Activated CD8-positive, alpha-beta memory T cell treated with anti-CD3 and anti-CD28 coated beads, Interleukin-2, amount 50 U/mL, for 1 hour (primary cell): ENCODE measurements around the gene WDR46.
"Not testable (repeated sequence)": the region's sequence is repeated elsewhere in the genome, so short reads cannot be mapped to it uniquely, and the experiment has no call there.

Experiments used
- DNase-seq: peaks from one replicate; pipeline ENCODE4 v3.0.0-alpha.2; 2020; ENCODE audit errors: extremely low read depth

The WDR46 gene

DNA sequence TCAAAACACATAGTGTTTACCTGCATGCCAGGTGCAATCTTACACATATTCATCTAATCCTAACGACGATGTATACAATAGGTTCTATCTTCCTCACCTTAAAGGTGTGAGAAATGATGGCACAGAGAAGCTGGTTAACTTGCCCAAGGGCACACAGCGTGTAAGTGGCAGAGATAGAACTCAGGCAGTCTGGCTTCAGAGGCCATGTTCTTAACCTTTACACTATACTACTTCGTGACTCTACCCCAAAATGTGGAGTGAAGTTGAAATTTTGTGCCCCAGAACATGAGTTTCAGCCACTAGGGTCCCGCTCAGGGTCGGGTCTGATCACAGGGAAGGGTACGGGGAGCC, 17.9 kb downstream of the WDR46 start:
- DNase-seq: no peak

DNA sequence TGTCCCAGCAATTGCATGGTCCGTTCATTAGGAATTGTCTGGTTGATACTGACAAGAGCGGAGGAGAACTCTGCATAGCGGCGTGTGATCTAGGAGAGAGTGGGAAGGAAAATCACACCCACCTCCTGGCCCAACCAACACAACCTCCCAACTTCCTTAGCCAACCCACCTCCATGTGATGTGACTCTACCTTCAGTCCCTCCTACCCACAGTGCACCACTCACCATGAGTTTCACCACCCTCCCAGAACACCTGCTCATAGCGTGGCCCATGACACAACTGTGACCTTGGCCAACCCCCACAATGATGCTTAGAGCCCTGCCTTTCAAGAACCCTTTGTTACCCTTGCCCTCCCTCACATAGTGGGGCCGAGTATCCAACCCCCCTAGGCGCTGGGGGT, 25.0 kb downstream of the WDR46 start:
- DNase-seq: no peak

DNA sequence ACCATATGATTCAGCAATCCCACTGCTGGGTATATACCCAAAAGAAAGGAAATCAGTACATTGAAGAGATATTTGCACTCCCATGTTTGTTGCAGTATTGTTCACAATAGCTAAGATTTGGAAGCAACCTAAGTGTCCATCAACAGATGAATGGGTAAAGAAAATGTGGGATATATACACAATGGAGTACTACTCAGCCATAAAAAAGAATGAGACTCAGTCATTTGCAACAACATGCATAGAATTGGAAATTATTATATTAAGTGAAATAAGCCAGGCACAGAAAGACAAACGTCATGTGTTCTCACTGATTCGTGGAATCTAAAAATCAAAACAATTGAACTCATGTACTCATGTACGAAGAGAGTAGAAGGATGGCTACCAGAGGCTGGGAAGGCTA, 26.5 kb downstream of the WDR46 start:
- DNase-seq: not testable (repeated sequence)

DNA sequence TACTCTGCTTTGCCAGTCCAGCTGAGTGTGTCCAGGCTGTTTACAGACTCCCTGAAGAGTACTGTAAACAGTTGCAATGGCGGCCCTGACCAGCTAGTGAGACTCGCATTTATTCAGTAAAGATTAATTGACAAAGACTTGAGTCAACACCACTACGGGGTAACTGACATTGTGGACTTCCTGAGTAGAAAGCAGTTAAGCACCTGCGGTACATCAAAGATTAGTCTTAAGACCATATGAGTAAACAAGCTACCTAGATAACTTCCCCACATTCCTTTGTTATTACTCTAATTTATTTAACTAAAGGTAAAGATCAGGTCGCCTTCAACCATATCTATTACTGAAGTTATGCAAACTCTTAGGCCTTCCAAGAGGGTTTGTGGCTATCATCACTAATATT, 30.0 kb downstream of the WDR46 start:
- DNase-seq: no peak

DNA sequence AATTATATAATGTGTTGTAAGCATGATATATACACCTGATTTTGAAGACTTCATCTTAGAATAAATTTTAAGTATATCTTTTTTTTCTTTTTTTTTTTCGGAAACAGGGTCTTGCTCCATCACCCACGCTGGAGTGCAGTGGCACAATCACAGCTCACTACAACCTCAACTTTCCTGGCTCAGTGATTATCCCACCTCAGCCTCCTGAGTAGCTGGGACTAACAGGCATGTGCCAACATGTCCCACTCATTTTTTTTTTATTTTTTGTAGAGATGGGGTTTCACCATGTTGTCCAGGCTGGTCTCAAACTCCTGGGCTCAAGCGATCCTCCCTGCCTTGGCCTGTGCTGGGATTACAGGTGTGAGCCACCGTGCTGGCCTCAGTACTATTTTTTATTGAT, 34.4 kb downstream of the WDR46 start:
- DNase-seq: no peak

DNA sequence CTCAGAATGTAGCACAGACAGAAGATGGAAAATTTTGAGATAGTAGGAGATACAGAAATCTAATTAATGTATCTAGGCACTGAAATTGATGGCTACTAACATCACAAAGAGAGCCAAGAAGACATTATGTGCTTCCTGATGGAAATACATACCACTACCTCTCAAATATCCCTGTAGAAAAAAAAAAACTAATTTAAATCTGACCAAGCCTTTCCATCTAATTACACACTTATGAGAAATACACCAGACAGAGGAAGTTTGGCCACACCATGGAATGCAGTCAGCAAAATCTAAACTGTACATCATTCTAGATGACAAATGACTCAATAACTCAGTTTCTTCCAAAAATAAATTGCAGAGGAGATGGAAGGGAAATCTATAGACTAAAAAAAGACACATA, 36.3 kb downstream of the WDR46 start:
- no peak for DNase-seq

DNA sequence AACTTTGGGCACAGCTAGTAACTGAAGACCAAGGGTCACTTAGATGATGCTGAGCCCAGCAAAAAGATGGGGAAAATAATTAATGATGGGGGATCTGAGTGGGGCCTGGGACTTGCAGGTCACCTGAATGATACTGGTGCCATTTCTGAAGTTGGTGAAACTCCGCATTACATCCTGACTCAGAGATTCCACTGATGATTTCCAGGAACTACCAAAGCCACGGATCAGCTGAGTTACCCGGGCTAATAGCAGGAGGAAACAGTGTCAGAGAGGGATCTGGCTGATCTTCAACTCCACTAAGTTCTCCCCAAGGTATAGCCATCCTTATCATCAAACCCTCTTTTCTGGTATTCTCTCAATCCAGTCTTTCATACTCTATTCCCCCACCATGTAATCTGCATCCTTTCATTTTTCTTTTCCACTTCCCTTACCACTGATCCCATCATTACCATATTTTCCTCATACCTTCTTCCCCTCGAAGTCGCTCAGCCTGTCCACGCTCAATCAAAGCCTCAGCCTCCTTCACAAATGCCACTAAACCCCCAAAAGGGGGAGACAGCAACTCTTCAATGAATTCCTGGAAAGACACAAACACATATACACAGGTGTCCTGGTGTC, 37.5 kb downstream of the WDR46 start:
- no peak for DNase-seq

DNA sequence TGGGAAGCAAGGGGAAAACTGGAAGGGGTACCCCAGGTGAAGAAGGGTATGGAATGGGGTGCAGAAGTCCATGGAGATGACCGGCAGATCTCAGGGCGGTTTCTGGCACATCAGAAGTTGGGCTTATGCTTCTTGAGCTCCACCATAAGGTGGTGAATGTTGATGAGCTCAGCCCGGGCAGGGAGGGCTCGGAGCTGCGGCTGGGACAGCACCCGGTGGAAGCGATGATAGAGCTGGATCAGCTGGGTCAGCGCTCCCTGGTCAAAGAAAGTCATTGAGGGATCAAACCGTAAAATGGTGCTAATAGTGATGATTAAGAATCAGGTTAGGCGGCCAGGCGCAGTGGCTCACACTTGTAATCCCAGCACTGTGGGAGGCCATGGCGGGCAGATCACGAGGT, 38.3 kb downstream of the WDR46 start:
- no peak for DNase-seq

DNA sequence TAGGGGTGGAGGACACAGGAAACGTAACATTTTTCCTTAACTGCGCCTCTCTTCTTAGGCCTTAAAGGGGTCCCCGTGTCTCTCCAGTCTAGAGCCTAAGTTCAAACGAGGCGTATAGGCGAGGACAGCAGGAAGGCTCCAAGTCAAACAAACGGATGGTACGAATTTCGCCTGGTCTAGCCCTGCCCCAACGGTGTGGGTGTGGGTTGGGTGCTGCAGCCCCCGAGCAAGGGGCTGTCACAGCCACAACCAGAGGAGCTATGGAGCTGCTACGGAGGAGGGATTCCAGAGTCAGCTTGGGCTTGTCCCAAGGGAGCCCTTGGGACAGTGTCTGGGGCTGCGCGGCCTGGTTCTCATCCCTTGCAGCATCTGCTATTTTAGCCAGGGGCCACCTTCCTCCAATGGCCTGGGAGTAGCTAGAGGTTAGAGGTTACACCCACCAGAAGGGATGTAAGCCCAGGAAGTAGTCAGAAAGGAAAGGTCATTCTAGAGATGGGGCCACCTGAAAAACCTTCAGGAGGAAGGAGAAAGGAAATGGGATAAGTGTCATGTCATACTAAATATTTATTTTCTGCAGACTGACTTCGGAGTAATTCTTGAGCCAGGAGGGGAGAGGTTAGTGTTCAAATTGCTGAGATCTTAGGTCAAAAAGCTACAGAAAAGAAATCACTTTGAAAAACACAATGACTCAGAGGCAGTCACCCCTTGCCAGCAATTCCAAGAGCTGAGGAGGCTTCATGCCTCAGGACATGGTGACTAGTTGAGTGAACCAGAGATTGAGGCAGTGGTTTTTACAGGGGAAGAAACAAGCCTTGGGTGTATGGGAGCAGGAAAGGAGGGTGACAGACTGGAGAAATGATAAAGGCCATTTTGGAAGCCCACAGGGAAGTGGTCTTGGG, 39.1 kb downstream of the WDR46 start:
- DNase-seq: no peak

DNA sequence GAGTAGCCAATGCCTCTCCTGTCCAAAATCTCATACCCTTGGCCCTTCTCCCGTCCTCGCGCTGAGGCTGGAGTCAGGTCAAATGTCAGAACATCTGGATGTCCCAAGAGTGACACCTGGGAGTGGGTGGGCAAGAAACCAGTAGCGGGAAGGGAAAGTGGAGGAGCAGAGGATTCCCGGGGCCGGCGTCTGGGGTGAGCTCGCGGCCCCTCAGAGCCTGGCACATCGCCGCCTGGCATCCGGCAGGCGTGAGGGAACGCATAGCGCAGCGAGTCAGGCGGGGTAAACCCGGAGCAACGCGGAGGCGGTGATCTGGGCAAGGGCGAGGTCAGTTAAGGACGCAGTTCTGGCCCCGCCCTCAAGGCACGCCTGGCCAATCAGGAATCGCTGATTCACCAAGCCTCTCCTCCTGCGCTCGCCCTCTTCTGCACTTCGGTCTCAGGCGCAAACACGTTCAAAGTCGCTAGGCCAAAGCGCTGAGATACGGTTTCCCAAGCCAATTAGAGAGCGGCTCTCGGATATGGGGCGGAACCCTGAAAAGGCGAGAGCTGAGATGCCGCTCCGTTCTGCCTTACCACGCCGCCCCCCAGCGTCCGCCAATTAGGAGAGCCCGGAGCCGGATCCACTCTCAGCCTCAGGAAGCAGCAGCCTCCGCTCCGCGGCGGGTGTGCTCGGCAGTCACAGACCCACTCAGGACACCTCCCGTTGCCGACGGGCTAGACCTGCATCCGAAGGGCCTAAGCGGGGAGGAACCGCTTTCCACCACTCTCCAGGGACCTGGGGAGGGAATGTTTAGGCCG, 39.9 kb downstream of the WDR46 start:
- peak; percentile 95 for DNase-seq

DNA sequence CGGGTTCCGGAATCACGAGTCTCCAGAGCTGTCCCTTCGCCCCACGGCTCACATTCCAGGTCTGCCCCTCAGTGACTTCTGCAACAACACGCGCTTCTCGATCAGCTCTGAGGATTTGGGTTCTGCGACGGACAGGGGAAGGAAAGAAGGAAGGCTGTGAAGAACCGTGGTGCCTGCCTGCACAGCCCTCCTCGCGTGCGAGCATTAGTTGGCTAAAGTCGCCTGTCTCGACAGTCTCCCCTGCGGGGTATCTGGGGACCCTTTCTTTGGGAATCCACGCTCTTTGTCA, 40.5 kb downstream of the WDR46 start:
- peak; percentile 18 for DNase-seq

DNA sequence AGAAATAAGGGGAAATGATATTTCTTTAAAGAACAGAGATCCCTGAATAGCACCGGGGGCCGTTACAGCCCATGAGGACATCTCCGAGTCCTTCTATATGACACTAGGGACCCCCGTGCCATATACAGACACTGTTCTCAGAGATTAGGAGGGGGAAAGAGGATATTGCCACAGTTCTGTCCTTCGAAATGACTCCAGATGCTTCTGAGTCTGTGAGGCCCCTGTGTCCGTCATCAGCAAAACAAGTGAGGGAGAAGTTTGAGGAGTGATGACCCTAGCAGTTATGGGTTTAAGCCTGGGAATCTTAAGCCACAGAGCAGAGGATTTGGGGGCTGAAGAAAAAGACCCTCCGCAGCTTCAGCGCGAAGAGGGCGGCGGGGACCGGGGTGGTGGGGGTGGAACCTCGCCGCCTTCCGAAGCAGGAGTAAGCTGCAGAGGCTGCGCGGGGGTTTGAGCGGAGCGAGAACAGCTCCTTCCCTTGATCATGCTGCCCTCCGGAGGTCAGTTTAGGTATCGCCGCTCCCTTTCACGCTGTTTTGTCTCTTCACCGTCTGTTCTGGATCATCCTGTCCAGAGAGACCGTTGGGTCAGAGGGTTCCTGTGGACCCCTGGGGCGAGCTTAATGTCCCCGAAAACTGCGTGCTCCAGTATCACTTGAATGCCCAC, 40.9 kb downstream of the WDR46 start:
- DNase-seq: peak; percentile 74

DNA sequence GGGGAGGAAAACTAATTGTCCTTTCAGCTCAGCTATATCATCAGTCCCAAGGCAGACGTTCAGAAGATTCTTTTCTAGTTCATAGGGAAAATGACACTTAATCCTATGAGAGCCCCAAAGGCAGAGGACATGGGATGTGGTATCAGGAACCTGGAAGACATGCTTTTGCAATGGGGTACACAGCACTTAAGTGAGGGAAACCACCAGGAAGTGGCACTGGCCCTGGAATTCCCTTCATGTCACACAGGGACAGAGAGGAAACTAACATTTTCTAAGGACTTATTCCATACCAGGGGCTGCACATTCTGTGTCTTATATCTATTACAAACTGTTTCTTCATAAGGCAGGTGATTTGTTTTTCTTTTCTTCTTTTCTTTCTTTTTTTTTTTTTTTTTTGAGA, 45.6 kb downstream of the WDR46 start:
- no peak for DNase-seq

DNA sequence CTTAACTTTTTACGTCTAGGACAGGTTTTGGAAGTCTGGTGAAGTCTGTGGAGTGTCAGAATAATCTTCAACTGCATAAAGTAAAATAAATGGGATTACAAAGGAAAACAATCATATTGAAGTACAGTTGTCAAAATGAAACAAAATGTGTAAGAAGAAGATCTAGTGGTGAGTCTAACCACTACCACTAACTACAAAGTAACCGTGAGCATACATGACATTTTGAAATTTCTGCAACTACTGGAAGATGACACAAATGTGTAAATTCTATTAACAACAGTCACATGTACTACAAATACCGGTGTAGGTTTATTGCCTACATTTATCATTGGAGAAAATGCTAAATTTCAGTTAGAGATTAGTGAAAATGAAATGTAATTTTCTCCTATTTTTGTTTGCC, 47.1 kb downstream of the WDR46 start:
- no peak for DNase-seq

DNA sequence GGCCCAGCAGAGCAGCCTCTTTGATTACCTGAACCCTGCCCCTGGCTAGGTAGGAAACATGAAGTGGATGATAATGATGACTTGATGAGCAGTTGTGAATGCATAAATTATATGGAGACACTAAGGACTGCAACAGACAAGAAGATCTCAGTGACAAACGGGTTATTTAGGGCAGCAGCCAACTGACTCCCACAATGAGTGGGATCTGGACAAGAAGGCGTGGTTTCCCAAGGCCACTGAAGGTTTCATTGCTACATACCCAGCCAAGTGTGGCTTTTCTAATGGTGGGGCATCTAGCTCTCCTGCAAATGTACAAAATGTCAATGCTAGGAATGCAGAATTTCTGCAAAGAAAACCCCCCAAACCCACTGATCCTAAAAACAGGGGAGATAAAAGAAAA, 51.3 kb downstream of the WDR46 start:
- no peak for DNase-seq

DNA sequence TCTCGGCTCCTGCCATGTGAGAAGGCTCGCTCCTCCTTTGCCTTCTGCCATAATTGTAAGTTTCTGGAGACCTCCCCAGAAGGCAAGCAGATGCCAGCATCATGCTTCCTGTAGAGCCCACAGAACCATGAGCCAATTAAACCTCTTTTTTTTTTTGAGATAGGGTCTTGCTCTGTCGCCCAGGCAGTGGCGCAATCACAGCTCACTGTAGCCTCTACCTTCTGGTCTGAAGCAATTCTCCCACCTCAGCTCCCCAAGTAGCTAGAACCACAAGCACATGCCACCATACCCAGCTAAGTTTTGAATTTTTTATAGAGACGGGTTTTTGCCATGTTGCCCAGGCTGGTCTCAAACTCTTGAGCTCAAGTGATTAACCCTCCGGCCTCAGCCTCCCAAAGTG, 52.2 kb downstream of the WDR46 start:
- DNase-seq: no peak

DNA sequence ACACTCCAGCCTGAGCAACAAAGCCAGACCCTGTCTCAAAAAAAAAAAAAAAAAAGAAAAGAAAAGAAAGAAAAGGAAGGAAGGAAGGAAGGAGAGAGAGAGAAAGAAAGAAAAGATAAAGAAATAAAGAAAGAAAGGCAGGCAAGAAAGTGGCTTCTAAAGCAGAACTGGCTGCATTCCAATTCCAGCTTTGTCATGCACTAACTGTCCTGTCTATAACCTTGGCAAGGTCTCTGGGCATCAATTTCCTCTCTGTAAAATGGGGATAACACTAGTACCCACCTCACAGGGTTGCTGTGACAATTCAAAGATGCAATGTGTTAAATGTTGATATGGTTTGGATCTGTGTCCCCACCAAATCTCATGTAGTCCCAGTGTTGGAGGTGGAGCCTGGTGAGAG, 52.7 kb downstream of the WDR46 start:
- DNase-seq: no peak

DNA sequence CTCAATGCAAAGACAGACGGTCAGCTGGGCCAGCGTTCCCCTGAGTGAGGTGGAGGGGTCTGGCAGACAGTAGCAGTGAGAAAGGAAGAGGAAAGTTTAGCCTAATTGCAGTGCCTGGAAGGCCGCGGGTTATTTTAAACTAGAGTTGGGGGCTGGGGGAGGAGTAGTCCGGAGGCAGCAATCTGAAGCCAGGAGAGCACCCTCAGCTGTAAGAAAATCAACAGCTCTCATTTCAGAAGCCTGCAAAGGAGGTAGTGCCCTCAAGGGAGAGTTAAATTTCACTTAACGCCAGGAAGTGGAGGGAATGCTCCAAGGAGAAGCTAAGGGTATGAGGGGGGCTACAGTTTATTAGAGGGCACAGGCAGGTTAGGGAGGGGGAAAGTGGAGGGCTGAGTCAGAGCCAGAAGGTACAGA, 53.8 kb downstream of the WDR46 start:
- no peak for DNase-seq
